OCI-LY7 (cell line): Measurements from ENCODE around the gene FAAP20.

ENCODE experiments used
- CTCF ChIP-seq: fragments of 200-600 bp; sonication (generic); conservative IDR thresholded peaks from 2 replicates; pipeline ENCODE4 v1.5.1; 2014; ENCODE audit warnings: mild to moderate bottlenecking, antibody characterized with exemption, low read length, moderate library complexity, mixed read lengths
- EZH2phosphoT487 ChIP-seq: fragments of 200-600 bp; sonication (generic); IDR thresholded peaks from 2 replicates; pipeline ENCODE4 v1.6.1; 2018; ENCODE audit warnings: low read depth, borderline replicate concordance, mild to moderate bottlenecking, mixed run types, antibody characterized with exemption, low read length, moderate library complexity, mixed read lengths

- TF ChIP-seq CTCF (no peak), EZH2phosphoT487 (no peak)
These were observed 10.0 kb downstream of the FAAP20 start for GRCh38 chr1:2184531-2184930.
